ENCODE measurements around the gene OGDH.
A peak's percentile ranks its signal among the peaks of the same experiment; 100 is the strongest.

The OGDH gene

DNA sequence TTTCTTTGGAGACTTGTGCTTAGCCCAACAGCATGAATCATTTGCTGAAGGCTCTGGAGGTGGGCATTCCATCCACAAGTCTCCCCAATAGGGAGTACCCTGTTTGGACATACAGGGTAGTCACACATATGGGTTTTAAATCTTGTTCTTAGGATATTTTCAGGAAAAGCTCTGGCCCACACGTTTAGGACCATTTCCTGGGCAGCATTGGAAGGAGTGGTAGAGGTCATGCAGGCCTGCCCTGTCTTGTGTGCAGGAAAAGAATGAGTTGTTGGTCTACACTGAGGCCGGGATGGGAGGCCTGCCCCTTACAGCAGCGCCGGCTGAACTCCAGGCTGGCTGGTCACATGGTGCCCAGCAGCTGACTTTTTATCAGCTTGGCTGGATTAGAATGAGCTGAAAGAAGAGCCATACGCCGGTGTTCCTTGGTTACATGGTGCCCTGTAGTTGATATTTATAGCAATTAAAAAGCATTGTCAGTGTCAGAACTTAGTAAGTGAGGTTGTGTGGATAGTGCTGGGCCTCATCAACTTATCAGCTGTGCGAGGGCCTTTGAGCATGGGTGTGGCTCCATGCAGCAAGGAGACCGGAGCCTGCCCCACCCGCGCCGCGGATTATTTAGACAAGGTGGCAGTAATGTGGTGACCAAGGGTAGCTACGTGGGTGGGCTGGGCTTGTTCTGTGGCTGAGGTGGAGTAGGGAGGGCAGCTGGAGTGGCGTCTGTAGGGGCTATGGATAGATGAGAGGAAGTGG is 28.6 kb downstream of the OGDH start:
- peak overlapping the region; percentile 73 for H3K27ac ChIP-seq
- H3K36me3 ChIP-seq = no peaks in the 10 kb centered on the region
- peaks cover 98% of the 10 kb centered on the region in 2 experiments for H3K4me1 ChIP-seq (ENCODE audit: control insufficient read depth in 1 of 2, insufficient read depth in 1 of 2, low read depth in 1 of 2, low read length in 1 of 2)
- no peaks in the 10 kb centered on the region for H3K27me3 ChIP-seq
- H3K9me3 ChIP-seq = no peaks in the 10 kb centered on the region
- TF ChIP-seq, protein P1, sequence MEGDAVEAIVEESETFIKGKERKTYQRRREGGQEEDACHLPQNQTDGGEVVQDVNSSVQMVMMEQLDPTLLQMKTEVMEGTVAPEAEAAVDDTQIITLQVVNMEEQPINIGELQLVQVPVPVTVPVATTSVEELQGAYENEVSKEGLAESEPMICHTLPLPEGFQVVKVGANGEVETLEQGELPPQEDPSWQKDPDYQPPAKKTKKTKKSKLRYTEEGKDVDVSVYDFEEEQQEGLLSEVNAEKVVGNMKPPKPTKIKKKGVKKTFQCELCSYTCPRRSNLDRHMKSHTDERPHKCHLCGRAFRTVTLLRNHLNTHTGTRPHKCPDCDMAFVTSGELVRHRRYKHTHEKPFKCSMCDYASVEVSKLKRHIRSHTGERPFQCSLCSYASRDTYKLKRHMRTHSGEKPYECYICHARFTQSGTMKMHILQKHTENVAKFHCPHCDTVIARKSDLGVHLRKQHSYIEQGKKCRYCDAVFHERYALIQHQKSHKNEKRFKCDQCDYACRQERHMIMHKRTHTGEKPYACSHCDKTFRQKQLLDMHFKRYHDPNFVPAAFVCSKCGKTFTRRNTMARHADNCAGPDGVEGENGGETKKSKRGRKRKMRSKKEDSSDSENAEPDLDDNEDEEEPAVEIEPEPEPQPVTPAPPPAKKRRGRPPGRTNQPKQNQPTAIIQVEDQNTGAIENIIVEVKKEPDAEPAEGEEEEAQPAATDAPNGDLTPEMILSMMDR (IDR thresholded peaks at IDR 0.05) = no peak
- H3K4me3 ChIP-seq (ENCODE audit: low read depth in 1 of 2, low read length in 1 of 2) = no peak overlapping the region

DNA sequence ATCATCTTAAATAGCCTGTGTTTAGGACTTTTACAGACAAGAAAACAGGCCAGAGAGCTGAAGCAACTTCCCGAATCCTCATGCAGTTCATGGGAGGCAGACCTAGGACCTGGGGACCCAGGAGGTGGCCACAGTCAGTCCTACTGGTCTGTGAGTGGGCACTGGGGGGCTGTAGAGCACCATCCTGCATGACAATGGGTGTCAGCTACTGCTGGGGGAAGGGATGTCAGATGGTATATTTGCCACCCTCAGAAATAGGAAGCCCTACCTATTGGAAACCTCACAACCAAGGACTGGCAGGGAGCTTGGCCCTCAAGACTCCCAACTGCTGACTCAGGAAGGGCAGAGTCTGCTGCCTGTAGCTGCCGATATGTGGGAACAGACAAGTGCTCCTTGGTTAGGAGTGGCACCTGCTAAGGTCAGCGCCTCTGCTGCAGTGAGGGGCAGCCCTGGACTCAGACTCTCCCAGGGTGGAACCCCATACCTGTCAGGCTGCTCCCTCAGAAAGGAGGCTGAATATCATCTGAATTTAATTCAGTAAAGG is 29.7 kb downstream of the OGDH start:
- Histone ChIP-seq H3K4me1 (ENCODE audit: control insufficient read depth in 1 of 2, insufficient read depth in 1 of 2, low read depth in 1 of 2, low read length in 1 of 2) (peaks cover 96% of the 10 kb centered on the region in 2 experiments), H3K27ac (peak overlapping the region; percentile 99), H3K27me3 (no peaks in the 10 kb centered on the region), H3K4me3 (ENCODE audit: low read depth in 1 of 2, low read length in 1 of 2) (no peak overlapping the region), H3K9me3 (no peaks in the 10 kb centered on the region), H3K36me3 (no peaks in the 10 kb centered on the region)
- TF ChIP-seq, protein P1 (IDR thresholded peaks at IDR 0.05) = no peak

DNA sequence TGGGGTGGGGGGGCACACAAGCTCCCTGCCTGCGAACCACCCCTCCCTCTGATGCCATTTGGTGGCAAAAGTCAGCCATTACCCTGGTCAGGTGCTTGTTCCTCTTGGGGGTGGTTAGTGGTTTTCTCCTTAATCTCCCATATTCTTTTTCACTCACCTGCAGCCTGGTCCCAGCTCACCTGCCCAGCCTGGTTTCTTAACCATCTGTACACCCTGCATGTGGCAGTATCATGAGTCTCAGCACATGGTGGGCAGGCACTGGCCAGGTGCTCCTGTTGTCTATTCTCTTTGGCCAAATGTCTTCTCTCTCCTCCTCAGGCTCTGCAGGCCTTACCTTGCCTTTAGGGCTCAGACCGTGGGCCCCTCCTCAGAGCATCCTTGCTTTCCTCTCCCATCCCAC is 30.5 kb downstream of the OGDH start:
- Histone ChIP-seq H3K9me3 (no peaks in the 10 kb centered on the region), H3K4me1 (ENCODE audit: control insufficient read depth in 1 of 2, insufficient read depth in 1 of 2, low read depth in 1 of 2, low read length in 1 of 2) (peaks cover 87 to 94% of the 10 kb centered on the region in 2 experiments), H3K27me3 (no peaks in the 10 kb centered on the region), H3K27ac (peak overlapping the region; percentile 99), H3K4me3 (ENCODE audit: low read depth in 1 of 2, low read length in 1 of 2) (no peak overlapping the region), H3K36me3 (no peaks in the 10 kb centered on the region)
- TF ChIP-seq, protein P1 (IDR thresholded peaks at IDR 0.05) = no peak

DNA sequence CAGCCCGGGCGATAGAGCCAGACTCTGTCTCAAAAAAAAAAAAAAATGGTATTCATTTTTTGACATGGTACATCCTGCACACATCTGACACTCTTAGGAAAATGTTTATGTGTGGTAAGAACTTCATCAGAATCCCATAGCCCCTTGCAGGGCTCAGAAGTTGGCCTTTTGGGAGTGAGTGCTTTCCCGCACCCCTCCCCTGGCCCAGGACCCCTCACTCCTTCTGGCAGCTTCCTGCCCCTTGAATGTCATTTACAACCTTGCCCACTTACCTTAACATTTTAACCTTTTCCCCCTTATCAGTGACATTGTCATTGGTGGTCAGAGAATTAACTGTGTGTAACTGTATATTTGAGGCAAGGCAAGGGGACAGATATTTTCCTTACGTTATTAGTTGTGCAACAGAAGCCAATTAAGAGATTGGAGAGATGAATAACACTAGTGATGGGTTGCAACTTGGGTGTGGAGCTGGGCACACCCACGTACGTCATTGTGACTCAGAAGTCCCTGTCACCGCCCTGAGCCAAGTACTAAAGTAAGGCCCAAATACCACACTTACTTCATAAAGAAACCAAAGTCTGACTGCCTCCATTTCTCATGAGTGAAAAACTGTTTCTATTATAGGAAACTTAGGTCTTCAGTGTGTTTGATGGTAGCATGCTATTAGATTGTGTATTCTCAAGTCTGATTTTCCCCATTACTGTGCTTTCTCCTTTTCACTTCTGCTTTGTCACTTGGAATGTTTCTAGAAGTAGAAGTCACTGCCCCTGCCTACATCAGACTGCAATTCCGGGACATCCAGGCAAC is 31.6 kb downstream of the OGDH start:
- Histone ChIP-seq H3K4me3 (ENCODE audit: low read depth in 1 of 2, low read length in 1 of 2) (peak overlapping the region; percentile 45 to 51), H3K27me3 (no peaks in the 10 kb centered on the region), H3K4me1 (ENCODE audit: control insufficient read depth in 1 of 2, insufficient read depth in 1 of 2, low read depth in 1 of 2, low read length in 1 of 2) (peaks cover 77 to 83% of the 10 kb centered on the region in 2 experiments), H3K27ac (peak overlapping the region; percentile 99), H3K9me3 (no peaks in the 10 kb centered on the region), H3K36me3 (no peaks in the 10 kb centered on the region)
- TF ChIP-seq, protein P1 (IDR thresholded peaks at IDR 0.05) = no peak

DNA sequence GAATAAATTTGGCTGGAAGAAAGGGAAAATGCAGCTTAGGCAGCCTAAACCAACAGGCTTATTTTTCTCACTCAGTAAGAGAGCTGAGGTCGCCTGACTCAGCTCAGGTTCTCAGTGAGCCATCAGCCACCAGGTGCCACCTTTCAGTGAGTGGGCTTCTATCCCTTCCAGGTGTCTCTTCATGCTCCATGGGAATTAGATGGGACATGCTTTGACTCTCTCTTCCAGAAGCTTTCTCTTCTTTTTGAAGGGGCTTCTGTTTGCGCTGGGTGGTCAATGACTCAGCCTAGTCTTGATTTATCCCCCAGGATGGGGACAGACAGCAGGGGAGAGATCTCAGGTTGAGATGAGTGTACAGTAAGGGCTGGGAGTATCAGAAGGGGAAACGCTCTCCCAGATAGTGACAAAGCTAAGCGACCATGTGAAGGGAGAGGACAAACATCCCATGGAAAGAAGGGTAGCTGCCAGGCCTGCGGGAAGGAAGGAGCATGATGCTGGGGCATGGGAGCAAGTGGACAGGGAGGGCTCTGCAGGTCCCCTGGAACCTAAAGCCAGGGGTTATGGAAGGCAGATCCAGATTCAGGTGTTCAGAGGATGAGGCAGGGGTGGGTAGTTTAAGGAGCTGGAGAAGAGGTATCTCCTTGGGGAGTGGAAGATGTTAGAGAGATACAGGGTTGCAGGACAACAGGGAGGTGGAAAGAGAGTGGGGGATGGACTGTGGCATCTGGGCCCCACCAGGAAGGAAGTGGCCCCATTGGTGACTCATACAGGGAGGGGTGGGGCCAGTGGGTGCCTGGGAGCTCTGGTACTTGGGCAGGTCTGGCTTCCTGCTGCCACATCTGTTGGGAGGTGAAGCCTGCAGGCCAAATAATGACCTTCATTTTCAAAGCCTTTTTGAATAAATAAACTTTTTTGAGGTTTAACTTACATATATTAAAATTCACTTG is 32.5 kb downstream of the OGDH start:
- peak overlapping the region; percentile 99 for H3K27ac ChIP-seq

More for the DNA sequence above, 32.5 kb downstream of the OGDH start:
- no peaks in the 10 kb centered on the region for H3K27me3 ChIP-seq
- H3K4me3 ChIP-seq (ENCODE audit: low read depth in 1 of 2, low read length in 1 of 2) = peak overlapping the region; percentile 45 to 51
- TF ChIP-seq, protein P1 (IDR thresholded peaks at IDR 0.05) = peak; percentile 55
- peaks cover 68 to 74% of the 10 kb centered on the region in 2 experiments for H3K4me1 ChIP-seq (ENCODE audit: control insufficient read depth in 1 of 2, insufficient read depth in 1 of 2, low read depth in 1 of 2, low read length in 1 of 2)
- H3K36me3 ChIP-seq = no peaks in the 10 kb centered on the region
- H3K9me3 ChIP-seq = no peaks in the 10 kb centered on the region
